MM.1S (cell line): ENCODE data around the gene CCDC86.

Experiments used
- DNase-seq: peaks from one replicate; pipeline ENCODE4 v3.0.0-alpha.2; 2015
- H2AFZ ChIP-seq: fragments of 300-600 bp; sonication (generic); 2 replicates; pipeline ENCODE4 v1.6.0; 2016; ENCODE audit warnings: antibody characterized with exemption, low read length
- H3F3A ChIP-seq: fragments of 300-600 bp; sonication (generic); 2 replicates; pipeline ENCODE4 v1.6.1; 2016; ENCODE audit warnings: mild to moderate bottlenecking, antibody characterized with exemption, low read length, moderate library complexity, mixed read lengths; ENCODE audit not compliant: insufficient read depth
- H3K27ac ChIP-seq: fragments of 300-600 bp; sonication (generic); 2 replicates; pipeline ENCODE4 v1.5.1; 2016; ENCODE audit warnings: mild to moderate bottlenecking, low read length
- H3K27me3 ChIP-seq: fragments of 300-600 bp; sonication (generic); replicated peaks from 2 replicates; pipeline ENCODE4 v1.6.0; 2016; ENCODE audit warnings: low read length; ENCODE audit not compliant: insufficient read depth
- H3K36me3 ChIP-seq: fragments of 300-600 bp; sonication (generic); replicated peaks from 2 replicates; pipeline ENCODE4 v1.6.1; 2016; ENCODE audit warnings: mild to moderate bottlenecking, low read length, mixed read lengths; ENCODE audit not compliant: insufficient read depth
- H3K4me1 ChIP-seq: fragments of 300-600 bp; sonication (generic); 2 replicates; pipeline ENCODE4 v1.6.1; 2016; ENCODE audit warnings: low read length, mixed read lengths
- H3K4me2 ChIP-seq: fragments of 300-600 bp; sonication (generic); 2 replicates; pipeline ENCODE4 v1.6.0; 2016; ENCODE audit warnings: low read depth, low read length
- H3K4me3 ChIP-seq: fragments of 300-600 bp; sonication (generic); 2 replicates; pipeline ENCODE4 v1.5.1; 2016; ENCODE audit warnings: low read length, mixed read lengths
- H3K79me2 ChIP-seq: fragments of 300-600 bp; sonication (generic); 2 replicates; pipeline ENCODE4 v1.6.1; 2016; ENCODE audit warnings: mixed run types, low read length, mixed read lengths
- H3K9ac ChIP-seq: fragments of 300-600 bp; sonication (generic); 2 replicates; pipeline ENCODE4 v1.6.1; 2016; ENCODE audit warnings: low read length, mixed read lengths
- H3K9me2 ChIP-seq: fragments of 300-600 bp; sonication (generic); replicated peaks from 2 replicates; pipeline ENCODE4 v1.6.1; 2016; ENCODE audit warnings: mild to moderate bottlenecking, low read length, mixed read lengths; ENCODE audit not compliant: insufficient read depth
- H3K9me3 ChIP-seq: fragments of 300-600 bp; sonication (generic); replicated peaks from 2 replicates; pipeline ENCODE4 v1.6.1; 2016; ENCODE audit warnings: mild to moderate bottlenecking, low read length, mixed read lengths; ENCODE audit not compliant: insufficient read depth
- H4K20me1 ChIP-seq: fragments of 300-600 bp; sonication (generic); 2 replicates; pipeline ENCODE4 v1.6.1; 2016; ENCODE audit warnings: mild to moderate bottlenecking, low read length, moderate library complexity, mixed read lengths; ENCODE audit not compliant: insufficient read depth
- CTCF ChIP-seq: fragments of 300-600 bp; sonication (generic); IDR thresholded peaks from 2 replicates; pipeline ENCODE4 v1.5.1; 2016; ENCODE audit warnings: antibody characterized with exemption, low read length, mixed read lengths
- EZH2 ChIP-seq: fragments of 300-600 bp; sonication (generic); optimal IDR thresholded peaks from 2 replicates; pipeline ENCODE3; 2017; ENCODE audit warnings: low read depth, mild to moderate bottlenecking, antibody characterized with exemption, low read length, mixed read lengths
- EZH2phosphoT487 ChIP-seq: fragments of 300-600 bp; sonication (generic); IDR thresholded peaks from 2 replicates; pipeline ENCODE4 v1.6.1; 2018; ENCODE audit warnings: antibody characterized with exemption, low read length

Gene CCDC86

GRCh38 chr11:60847896-60848295 is 6.0 kb downstream of the CCDC86 start:
- Histone ChIP-seq H4K20me1 (no peaks in the 10 kb centered on the region), H3K9me2 (no peaks in the 10 kb centered on the region), H3K4me1 (peaks cover 10% of the 10 kb centered on the region; the same call in 1 of the 2 replicates), H3K9me3 (no peaks in the 10 kb centered on the region), H3K9ac (no peak overlapping the region), H3K36me3 (peaks cover 44% of the 10 kb centered on the region), H3K4me2 (no peak overlapping the region), H3K27me3 (no peaks in the 10 kb centered on the region), H3F3A (peaks cover 22% of the 10 kb centered on the region), H2AFZ (no peak overlapping the region), H3K27ac (no peak overlapping the region), H3K4me3 (no peak overlapping the region), H3K79me2 (peaks cover 70% of the 10 kb centered on the region)
- TF ChIP-seq EZH2phosphoT487 (no peak), EZH2 (no peak), CTCF (no peak)
- no peak for DNase-seq

- Histone ChIP-seq H3K4me1 (peaks cover 10% of the 10 kb centered on the region; the same call in 1 of the 2 replicates), H3K9me2 (no peaks in the 10 kb centered on the region), H3K27ac (no peak overlapping the region), H3K4me3 (no peak overlapping the region), H3F3A (peaks cover 27% of the 10 kb centered on the region), H3K9me3 (no peaks in the 10 kb centered on the region), H3K36me3 (peaks cover 44% of the 10 kb centered on the region), H2AFZ (no peak overlapping the region), H3K9ac (no peak overlapping the region), H3K27me3 (no peaks in the 10 kb centered on the region), H4K20me1 (no peaks in the 10 kb centered on the region), H3K4me2 (no peak overlapping the region), H3K79me2 (peaks cover 62% of the 10 kb centered on the region)
- TF ChIP-seq CTCF (no peak), EZH2 (no peak)
- no peak for DNase-seq
These were observed 6.8 kb downstream of the CCDC86 start for GRCh38 chr11:60848714-60849151.

- H3K27me3 ChIP-seq: no peaks in the 10 kb centered on the region
- peaks cover 44% of the 10 kb centered on the region for H3K36me3 ChIP-seq
- H3K4me3 ChIP-seq: no peak overlapping the region
- no peaks in the 10 kb centered on the region for H4K20me1 ChIP-seq
- no peak for DNase-seq
- H3K9me2 ChIP-seq: no peaks in the 10 kb centered on the region
- H3K4me2 ChIP-seq: no peak overlapping the region
- no peak overlapping the region for H3K9ac ChIP-seq
- H3F3A ChIP-seq: peaks cover 35% of the 10 kb centered on the region
- H3K79me2 ChIP-seq: peaks cover 50% of the 10 kb centered on the region
- H3K9me3 ChIP-seq: no peaks in the 10 kb centered on the region
- H3K4me1 ChIP-seq: peaks cover 10% of the 10 kb centered on the region; the same call in 1 of the 2 replicates
- H2AFZ ChIP-seq: no peak overlapping the region
- TF ChIP-seq EZH2phosphoT487 (no peak), CTCF (no peak), EZH2 (no peak)
- H3K27ac ChIP-seq: no peak overlapping the region
These were observed 8.0 kb downstream of the CCDC86 start for GRCh38 chr11:60849641-60850520.
